ENCODE results near the gene PRR20G.
"Not testable (repeated sequence)": the region's sequence is repeated elsewhere in the genome, so short reads cannot be mapped to it uniquely, and the experiment has no call there.

Gene PRR20G
- 0 to 0.09 (median 0) reads per million in 18 experiments for total RNA-seq

DNA sequence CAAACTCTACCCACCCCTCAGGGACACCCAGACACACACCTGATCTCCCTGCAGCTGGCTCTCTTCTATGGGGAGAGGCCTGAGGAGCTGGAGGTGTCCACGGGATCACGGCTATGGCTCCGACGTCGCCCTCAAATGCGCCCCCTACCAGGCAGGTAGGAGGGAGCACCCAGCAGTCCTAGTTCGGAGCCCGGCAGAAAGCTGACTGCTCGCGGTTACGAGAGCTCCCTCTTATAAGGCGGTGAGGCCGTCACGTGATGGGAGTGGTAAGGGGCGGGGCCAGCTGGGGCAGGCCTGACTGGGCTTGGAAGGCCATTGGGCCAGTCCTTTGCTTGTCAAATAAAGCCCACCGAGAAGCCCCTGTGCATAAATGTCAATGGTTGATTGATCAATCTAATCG, at the start of gene PRR20G:
Gene PRR20G, minus strand, starts transcription at position 207 of the 400 bp plus-strand sequence. CDS start 681 bp downstream, outside the sequence.
- no peak for DNase-seq

DNA sequence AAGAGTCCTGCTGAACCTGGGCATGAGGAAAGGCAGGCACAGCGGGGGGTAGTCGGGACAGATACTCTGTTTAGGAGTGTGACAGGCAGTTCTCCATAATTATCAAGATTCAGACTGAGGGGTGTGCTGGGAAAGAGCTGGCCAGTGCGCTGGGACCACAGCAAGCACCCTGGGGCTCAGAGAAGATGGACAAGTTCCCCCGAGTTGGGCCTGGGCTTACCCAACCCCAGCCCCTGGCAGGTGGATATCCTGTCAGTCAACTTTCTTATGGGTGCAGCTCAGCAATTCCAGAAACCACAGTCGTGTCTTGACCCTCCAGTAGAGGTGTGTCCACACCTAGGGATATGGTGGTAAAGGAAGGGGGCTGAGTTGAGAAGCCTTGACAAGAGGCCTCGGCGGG, 49.2 kb upstream of the PRR20G start:
- no peak for DNase-seq

DNA sequence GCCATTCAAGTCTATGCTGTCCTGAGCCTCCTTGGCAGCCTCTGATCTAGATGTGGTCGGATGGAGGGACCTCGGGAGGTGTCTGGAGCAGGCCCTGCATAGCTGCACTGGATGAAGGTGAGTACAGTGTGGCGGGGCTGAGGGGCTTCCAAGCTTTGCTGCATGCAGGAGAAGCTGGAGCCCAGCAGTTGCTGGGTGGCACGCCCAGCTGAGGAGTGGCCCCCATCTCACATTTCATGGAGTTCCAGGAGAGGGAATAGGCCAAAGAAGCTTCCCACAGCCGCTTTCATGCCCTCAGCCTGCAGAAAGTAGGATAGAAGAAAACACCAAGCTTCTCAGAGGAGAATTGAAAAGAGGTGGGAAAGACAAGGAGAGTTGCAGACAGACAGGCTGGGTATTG, 48.3 kb upstream of the PRR20G start:
- DNase-seq: no peak

DNA sequence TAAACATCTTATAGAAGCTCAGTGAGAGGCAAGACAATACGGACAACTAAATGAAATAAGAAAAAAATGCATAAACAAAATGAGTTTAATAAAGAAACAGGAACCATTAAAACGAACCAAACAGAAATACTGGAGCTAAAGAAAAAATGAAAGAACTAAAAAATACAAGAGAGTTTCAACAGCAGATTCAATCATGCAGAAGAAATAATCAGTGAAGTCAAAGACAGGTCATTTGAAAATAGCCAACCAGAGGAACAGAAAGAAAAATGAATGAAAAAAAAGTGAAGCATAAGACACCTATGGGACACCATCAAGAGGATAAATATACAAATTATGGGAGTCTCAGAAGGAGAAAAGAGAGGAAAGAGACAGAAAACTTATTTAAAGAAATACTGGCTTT, 42.5 kb upstream of the PRR20G start:
- no peak for DNase-seq

DNA sequence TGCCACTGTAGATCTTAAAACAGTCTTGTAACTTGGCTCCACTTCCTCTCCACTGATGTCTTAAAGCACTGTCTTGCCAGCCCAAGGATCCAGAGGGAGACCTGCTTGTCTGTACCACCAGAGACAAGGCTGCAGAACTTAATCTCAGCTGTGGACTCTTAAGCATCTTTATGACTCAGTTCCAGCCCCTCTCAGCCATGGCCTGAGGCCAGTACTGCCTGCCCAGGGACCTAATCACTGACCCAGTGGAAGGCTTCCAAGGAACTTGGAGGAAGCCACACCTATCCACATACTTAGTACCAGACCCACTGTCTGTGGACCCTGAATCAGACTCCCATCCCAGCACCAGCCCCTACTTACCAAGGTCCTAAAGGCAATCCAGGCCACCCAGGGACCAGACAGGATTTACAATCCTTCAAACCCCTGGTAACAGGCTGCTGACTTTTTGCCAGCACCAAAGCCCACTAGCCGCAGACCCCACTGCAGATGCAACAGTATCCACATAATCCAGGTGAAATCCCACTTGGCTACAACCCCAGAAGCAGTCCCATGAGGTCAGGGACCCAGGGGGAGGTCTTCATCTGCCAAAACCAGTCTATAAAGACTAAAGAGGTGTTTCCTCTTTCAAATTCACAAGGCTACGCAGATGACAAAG, 41.9 kb upstream of the PRR20G start:
- no peak for DNase-seq

DNA sequence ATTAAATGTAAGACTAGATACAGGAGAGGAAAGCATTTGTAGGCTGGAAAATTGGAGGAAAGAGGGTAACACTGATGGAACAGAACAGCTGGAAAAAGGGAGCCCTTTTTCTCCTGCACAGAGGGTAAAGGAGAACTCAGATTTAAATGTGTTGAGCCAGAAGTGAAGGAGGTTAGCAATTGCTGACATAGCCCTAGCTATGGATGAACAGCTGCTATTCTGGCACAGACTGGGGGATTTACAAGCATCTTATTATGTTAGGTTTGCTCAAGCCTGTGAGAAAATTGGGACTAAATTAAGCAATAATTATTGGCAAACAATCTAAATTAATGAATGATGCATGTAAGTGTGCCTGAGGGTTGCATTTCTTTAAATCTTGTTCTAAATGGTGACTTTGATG, 40.6 kb upstream of the PRR20G start:
- no peak for DNase-seq

DNA sequence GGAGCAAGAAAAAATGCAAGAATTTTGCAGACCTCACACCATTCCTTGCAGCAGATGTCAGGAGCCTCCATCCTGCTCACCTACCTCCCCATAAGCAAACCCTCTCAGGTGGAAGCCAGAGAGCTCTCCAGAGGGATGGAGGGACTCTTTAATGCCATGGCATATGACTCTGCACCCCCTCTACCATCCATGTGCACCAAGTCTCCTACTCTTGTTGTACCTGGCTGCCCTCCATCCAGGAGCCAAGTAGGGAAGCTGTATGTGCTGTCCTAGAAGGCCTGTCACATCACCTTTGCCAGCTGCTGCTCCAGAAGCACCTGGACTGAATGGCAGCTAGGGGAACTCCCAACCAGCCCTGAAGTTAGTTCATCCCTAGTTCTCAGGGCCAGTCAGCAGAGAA, 38.5 kb upstream of the PRR20G start:
- DNase-seq: no peak

DNA sequence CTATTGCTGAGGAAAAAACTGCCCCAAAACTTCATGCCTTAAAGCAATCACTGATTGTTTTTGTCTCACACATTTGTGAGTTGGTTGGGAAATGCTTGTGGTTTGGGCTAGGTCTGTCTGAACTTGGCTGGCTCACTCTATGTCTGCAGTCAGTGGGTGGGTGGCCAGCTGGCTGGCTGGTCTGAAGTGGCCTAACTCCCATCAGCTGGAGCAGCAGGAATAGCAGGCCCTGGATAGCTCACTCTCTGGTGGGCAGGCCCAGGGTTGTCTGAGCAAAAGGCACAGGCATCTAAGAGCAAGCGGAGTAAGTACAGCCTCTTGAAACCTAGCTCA, 37.7 kb upstream of the PRR20G start:
- DNase-seq: peak; percentile 71 to 78

DNA sequence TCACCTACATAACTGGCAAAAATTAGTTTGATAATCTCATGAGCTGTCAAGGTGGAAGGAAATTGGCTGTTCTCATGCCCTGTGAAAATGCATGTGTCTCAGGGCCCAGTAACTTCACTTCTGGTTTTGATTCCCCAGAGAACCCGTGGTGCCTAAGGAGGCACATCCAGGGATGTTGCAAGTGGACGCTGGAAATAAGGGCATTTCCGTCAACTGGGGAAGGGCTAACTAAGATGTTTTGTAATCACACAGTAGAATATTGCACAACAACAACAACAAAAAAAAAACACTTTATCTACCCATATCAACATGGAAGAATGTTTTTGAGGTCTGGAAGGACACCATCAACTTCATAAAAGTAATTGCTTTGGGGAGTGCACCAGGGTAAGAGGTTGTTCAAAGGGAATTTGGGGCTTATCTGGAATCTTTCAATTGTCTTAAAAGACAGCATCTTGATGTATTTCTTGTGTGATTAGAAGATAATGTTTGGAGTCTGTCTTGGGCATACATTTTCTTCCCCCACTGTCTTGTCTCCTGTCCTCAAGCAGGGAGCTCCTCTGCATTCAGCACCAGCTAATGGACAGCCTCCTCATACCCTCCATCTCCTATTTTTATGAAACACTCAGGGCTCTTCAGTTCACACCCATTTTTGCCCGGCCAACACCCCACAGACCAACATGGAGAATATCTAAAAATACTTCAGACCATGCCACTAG, 37.2 kb upstream of the PRR20G start:
- DNase-seq: peak; percentile 89

DNA sequence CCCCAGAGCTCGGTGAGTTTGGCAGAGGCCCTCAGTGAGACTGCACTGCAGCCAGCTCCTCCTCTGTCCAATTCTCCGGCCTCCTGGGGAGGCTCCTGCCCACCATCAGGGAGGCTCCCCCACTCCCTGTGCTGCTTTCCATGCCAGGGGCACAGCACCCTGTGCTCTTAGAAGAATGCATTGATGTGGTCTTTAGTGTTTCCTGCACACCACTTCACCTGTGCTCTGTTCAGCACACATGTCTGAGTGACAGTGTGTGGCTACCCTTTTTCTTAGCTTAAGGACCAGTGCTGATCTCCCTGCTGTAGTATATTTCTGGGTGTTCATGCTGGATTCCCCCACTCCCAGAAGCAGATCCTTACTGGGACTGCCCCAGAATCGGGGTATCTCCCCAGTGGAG, 36.2 kb upstream of the PRR20G start:
- no peak for DNase-seq

DNA sequence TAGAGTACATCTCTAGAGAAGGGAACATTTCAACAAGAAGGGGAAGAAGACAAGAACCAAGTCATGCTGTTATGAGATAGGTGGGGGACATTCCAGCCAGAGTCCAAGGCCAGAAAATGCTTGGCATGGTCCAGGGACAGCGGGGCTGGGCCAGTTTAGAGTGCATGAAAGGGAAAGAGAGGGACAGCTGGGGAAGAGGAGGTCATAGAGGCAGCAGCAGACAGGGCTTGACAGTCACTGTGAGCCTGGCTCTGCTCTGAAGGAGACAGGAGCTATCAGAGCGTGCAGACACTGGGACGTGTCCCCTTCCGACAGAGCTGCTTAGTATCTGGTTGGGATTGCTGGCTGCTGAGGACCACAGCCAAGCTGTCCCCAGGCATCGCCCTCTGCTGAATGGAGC, 35.7 kb upstream of the PRR20G start:
- no peak for DNase-seq

DNA sequence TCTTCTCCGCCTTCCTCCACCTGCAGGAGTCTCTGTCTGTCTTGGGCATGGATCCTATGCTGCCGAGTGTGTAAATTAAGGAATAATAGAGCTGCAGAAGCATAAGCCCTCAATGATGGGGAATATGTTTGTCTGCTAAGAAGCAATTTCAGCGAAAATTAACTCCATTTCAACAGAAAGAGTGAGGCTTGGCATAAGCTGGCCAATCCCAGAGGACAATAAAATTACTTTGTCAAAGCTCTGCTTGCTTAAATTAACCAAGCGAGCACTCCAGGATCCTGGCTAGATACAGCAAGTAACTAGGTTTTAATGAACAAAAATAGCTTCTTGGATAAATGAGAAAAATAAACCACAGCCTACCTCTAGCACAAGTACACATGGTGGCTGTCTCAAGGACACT, 33.5 kb upstream of the PRR20G start:
- DNase-seq: no peak

DNA sequence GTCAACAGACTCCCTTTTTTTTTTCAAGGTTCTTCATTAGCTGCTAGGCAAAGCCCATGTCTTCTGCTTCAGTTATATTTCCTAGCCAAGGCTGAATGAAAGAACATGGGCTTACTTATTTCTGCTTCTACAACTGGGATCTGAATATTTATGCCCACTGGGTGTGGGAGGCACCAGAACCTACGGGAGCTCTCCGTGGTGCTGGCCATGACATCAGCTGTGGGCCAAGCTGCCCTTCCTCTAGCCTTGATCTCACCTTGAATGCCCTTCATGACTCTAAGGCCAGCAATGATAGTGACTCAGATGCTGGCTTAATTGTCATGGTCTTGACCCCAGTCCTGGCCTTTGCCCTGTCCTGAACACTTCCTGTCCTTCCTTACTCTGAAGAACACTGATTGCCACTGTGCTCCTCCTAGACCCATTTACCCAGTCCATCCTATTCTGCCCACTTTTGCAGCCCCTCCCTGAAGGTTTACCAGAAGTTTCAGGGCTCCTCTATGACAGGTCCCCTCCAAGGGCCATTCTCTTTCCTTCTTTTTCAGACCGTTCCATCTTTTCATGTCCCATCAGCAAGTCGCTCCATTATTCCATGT, 32.8 kb upstream of the PRR20G start:
- DNase-seq: peak; percentile 12 to 32

DNA sequence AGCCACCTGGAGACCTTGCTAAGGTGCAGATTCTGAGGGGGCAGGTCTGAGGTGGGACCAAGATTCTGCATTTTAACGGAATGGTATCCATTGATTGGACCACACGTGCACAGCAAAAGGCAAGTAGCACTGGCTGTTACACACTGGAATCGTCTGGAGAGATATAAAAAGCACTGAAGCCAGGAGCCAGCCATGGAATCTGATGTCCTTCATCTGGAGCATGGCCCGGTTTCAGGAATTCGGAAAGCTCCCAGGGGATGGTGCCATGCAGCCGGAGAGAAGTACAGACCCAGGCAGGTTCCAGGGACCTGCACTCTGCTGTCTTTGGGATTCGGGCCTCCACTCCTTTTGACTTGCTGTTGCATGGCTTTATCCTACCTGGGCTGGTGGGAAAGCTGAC, 28.8 kb upstream of the PRR20G start:
- DNase-seq: no peak

DNA sequence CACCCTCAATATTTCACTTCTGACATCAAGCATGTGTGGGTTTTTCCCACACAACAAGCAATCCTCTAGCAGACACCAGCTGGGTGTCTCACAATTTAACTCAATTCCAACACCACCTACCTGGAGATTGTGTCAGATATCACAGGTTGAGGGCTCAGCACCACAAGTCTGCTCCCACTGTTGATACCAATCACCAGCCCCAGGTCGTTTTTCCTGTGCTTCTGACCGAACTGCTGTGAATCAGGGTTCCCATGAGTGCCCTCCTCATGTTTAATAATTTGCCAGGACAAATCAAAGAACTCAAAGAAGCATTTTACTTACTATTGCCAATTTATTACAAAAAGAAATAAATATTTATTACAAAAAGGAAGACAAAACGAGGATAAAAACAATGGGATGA, 25.0 kb upstream of the PRR20G start:
- no peak for DNase-seq

DNA sequence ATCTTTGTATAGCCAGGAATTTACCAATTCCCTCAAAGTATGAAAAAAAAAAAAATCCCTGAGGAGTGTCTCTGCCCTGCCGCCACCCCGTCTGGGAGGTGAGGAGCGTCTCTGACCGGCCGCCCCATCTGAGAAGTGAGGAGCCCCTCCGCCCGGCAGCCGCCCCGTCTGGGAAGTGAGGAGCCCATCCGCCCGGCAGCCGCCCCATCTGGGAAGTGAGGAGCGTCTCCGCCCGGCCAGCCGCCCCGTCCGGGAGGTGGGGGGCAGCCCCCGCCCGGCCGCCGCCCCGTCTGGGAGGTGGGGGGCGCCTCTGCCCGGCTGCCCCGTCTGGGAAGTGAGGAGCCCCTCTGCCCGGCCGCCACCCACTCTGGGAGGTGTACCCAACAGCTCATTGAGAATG, 21.0 kb upstream of the PRR20G start:
- not testable (repeated sequence) for DNase-seq

DNA sequence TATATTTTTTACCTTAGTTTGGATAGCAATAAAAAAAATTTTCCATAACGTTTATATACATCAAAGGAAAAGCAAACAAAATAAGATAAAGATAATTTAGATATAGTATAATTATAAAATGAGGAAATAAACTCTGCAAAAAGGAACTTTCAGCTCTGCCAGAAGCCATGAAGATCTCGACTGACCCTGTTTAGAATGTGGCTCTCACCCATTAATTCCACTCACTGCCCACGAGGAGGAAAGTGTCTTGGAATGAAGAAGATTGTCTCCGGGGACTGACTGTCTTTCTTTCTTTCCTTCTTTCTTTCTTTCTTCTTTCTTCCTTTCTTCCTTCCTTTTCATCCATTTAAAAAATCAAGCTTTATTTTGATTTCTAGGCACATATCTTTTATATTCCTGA, 20.1 kb upstream of the PRR20G start:
- DNase-seq: peak; percentile 17 to 19

DNA sequence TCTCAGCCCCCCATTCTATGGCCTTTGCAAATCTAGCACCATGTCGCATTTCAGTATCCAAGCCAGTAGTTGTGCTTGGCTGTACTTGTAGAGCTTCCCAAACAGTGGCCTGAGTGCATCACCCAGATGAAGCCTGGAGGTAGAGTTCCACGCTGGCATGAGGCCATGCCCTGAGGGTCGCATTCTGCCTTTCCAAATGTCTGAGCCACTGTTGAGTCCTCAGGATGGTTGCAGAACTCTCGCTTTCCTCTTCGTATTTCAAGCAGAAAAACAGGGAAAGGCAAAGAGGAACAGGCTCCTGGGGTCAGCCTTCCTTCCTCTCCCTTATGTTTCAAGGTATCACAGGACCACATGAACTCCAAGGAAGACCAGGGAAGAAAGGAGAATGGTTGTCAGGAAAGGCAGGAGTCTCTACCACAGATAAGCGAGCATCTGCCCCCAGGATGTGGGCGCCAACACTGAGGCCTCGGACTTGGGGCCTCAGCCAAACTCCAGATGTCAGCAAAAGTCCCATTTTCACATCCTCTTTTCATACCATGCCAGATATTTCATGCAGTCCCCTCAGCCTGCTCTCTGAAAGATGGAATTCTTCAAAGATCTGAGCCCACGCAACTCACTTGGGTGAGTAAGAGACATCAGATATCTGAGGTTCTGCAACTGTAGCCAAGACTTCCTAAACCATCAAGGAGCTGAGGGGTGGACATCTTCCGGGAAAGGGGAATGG, 19.4 kb upstream of the PRR20G start:
- DNase-seq: peak; percentile 90 to 91

DNA sequence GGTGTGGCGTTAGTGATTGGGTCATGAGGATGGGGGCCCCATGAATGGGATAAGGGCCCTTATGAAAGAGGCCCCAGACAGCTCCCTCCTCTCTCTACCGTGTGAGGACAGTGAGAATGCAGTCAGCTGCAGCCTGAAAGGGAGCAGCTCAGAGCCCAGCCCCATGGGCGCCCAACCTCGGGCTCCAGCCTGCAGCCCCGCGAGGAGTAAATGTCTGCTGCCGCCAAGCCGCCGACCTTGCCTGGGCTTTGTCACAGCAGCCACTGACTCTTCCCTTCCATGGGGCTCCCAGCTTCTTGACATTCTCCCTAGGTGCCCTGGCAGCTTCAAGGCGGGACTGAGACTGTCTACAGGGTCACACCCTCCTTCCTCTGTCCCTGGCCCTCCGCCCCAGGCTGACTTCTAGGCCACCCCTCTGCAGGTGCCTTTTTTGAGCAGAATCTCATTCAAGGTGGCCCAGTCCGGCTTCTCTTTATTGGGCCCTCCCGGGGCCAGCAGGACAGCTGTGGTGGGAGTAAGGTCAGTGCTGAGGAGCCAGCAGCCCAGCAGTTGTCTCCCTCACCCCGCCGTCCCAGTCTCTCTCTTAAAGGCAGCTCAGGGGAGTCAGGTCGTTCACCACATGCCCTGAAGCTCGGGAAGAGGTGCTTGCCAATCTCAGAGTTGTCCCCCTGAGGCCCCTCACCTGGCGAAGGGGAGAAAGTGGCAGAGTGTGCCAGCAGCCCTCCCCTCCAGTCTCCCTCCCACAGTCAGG, 18.7 kb upstream of the PRR20G start:
- no peak for DNase-seq

DNA sequence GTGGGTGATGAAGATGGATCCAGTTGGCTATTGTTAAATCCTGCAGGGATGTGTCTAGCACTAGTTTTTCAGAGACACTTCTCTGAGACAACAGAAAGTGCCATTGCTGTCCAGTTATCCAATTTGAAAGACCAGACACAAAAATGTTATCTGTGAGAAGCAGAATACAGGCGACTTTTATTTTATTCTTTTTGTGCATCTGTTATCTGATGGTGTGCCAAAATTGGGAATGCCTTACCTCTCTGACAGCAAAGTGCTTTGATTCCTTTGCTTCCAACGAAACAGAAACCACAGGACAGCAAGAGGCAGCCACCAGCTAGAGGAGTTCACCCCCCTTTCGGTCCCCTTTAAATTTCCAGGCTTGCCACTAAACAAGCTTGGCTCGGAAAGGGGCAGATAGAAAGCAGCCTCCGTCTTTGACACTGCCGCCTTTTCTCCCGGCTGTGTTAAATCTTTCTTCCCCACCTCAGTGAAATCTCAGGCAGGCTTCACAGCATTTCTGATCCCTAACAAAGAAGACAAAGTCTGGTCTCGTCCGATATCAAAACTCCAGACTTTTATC, 17.7 kb upstream of the PRR20G start:
- no peak for DNase-seq

DNA sequence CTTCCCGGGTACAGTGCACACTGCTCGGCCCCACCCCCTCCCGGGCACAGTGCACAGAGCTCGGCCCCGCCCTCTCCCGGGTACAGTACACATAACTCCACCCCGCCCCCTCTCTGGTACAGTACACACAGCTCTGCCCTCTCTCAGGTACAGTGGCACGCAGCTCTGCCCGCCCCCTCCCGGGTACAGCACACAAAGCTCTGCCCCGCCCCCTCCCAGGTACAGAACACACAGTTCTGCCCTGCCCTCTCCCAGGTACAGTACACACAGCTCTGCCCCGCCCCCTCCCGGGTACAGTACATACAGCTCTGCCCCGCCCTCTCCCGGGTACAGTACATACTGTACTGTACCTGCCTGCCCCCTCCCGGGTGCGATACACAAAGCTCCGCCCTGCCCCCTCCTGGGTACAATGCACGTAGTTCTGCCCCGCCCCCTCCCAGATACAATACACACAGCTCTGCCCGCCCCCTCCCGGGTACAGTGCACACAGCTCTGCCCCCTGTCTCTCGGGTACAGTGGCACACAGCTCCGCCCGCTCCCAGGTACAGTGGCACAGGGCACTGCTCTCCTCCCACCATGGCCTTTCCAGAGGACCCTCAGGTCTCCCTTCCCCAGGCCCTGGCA, 16.4 kb upstream of the PRR20G start:
- no peak for DNase-seq

DNA sequence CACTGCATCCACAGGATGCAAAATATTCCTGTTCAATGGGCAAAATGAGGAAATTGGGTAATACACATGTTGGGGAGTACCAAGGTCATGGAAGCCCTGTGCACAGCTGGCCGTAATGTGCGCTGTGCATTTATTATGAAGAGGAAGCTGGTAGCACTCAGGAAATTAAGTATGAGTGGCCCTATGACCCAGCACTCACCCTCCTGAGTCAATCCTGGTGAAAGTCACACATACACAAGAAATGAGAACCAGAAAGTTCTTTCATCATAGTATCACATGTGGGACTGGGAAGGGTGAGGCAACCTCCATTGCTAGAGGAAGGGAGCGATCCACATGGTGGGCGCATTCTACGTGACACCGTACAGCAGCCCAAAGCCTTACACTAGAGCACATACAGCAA, 11.4 kb upstream of the PRR20G start:
- DNase-seq: peak; percentile 94 to 97

Data from inflammatory macrophage (primary cell).